Activated CD8-positive, alpha-beta memory T cell treated with anti-CD3 and anti-CD28 coated beads for 4 hours (primary cell): ENCODE measurements around the gene FAM222B.
"Not testable (repeated sequence)": the region's sequence is repeated elsewhere in the genome, so short reads cannot be mapped to it uniquely, and the experiment has no call there.

Experiments used
- DNase-seq, 2 donors: peaks; one replicate each; pipeline ENCODE4 v3.0.0-alpha.2; 2020; ENCODE audit warnings: low read depth in 2 of 2

The FAM222B gene

DNA sequence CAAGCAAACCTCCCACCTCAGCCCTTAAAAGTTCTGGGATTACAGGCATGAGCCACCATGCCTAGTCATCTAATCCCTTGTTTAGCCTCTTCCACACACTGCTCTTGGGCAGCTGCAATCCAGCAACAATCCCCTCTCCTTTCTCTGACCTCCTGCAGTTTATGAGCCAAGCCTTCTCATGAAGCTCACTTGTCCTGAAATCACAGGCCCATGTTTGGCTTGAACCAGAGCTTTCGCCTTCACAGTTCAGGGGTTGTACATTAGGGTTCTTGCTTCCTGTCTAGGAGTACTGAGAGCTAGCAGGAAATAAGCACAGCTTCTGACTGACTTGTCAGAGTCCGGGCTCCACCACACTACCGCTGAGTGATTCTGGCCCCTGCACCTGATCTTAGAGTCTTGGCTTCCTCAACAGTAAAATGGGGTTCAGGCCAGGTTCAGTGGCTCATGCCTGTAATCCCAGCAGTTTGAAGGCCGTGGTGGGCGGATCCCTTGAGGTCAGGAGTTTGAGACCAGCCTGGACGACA lies 28.5 kb upstream of the FAM222B start:
- DNase-seq = no peak

DNA sequence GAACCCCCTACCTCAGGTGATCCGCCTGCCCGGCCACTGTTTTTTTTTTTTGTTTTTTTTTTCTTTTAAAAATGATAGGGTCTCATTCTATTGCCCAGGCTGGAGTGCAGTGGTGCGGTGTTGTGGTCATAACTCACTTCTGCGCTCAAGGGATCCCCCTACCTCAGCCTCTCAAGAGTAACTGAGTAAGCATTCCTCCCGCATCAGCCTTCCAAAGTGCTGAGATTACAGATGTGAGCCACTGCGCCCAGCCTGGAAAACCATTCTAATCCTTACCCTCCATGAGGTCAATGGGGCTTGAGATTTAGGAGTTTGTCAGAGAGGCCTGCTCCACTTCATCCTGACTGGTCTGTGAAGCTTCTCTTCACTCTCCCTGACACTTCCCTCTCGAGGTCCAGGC lies 24.7 kb upstream of the FAM222B start:
- no peak for DNase-seq

DNA sequence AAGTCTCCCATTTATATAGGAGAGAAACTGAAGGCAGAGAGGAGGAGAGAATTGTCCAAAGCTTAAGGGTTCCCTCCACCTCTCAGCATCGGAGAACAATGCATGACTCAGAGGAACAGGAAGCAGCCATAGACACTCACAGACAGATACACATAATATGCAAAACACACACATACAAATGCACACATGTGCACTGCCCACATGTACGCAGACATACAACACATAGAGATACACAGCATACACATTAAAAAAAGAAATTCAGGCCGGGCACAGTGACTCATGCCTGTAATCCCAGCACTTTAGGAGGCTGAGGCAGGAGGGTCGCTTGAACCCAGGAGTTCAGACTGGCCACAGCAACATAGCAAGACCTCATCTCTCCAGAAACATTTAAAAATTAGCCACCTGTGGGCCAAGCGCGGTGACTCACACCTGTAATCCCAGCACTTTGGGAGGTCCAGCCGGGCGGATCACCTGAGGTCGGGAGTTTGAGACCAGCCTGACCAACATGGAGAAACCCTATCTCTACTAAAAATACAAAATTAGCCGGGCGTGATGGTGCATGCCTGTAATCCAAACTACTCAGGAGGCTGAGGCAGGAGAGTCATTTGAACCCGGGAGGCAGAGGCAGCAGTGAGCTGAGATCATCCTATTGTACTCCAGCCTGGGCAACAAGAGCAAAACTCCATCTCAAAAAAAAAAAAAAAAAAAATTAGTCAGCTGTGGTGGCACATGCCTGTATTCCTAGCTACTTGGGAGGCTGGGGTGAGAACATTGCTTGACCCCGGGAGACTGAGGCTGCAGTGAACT lies 23.6 kb upstream of the FAM222B start:
- DNase-seq = no peak

DNA sequence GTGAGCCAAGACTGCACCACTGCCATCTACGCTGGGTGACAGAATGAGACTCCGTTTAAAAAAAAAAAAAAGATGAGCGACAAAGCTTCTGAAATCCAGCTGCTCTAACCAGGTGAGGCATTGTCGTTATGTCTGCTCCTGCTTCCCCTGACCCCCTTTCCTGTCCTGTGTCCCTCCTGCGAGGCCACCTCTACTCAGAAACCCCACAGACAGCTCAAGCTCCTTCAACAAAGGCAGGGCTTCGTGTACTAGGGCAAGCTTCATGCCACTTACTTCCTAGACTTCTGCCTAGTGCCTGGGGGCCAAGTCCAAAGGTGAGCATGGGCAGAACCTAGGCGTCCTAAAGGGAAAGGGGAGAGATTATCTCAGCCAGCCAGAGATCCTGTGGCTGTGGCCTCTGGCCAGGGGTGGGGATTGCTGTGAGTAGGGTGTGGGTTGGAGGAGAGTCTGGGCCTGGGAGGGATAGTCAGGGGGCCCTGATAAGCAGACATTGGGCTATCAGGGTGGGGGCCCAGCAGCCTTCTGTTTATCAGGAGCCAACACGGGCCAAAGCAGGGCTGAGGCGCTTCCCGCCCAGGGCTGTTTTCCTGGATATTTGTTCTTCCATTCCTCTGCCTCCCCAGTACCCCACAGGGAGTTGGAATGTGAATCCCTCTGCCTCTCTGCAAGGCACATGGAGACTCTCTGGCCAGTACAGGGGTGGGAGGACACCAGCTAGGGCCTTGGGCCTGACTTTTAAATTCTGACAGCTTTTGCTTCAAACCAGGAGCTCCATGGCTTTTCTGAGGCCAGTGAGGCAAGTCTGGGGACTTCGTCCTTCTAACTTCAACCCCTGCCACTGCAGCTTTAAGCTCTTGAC lies 22.6 kb upstream of the FAM222B start:
- DNase-seq = no peak

DNA sequence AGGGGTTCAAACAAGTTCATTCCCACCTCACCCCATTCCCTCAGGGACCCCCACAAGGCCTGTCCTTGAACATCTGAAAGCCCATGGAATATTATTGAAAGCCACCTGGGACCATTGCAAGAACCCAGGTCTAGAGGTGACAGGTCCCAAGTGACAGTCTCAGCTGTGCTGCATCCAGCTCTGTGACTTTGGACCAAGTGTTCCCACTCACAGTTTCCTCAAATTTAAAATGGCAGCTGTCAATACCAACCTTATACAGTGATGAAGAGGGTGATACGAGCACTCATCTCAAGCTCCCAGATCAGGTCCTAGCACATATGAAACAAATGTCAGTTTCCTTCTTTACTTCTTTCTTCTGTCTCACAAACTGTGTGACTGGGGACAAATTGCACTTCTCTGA lies 21.4 kb upstream of the FAM222B start:
- no peak for DNase-seq

DNA sequence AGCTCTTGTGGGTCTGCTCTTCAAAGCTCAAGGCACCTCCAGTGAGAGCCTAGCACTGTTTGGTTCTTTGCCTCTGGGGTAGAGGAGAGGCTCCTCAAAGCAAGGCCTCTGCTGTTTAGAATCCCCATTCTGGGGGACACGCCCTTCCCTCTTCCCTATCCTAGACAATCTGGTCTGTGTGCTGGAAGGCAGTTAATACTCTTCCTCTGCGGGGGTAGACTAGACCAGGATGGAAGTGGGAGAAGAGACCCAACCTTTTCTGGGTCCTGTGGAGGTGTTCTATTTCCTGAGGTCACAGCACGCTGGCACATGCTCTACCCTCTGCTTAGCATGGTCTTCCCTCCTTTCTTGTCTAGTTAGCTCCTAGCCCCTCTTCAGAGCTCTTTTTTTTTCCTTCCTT lies 20.0 kb upstream of the FAM222B start:
- DNase-seq = no peak

DNA sequence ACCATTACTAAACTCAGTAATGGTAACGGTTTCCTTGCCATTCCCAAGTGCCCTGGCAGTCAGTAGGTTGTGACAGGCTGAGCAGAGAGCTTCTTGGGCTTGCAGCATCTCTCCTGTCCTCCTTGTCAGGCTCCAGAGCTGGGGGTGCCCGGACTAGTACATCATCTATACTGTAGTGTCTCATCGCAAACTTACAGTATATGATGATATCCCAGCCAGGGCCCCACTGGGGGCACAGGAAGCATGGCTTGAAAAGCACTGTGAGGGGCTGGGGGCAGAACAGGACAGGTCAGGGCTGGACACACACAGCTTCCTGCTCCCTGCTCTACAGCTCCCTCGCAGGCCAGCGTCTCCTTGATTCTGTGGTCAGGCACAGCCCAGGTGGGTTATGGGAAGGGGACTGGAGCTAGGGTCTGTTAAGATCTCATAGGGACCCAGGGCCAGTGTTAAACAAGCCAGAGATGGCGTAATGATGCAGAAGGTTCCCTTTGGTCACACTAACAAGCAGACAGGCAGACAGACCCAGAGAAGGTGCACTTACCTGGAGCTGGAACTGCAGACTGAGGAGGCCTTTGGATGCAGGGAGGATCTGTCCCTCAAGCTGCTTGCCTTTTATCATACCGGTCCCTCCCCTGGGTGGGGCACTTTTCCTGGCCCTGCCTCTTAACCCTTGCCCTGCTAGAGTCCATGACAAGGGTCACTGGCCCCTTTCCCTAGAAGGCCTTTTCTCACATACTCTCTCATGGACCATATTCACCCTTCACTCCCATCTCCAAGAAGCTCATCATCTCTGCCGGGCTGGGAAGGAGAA lies 19.0 kb upstream of the FAM222B start:
- no peak for DNase-seq

DNA sequence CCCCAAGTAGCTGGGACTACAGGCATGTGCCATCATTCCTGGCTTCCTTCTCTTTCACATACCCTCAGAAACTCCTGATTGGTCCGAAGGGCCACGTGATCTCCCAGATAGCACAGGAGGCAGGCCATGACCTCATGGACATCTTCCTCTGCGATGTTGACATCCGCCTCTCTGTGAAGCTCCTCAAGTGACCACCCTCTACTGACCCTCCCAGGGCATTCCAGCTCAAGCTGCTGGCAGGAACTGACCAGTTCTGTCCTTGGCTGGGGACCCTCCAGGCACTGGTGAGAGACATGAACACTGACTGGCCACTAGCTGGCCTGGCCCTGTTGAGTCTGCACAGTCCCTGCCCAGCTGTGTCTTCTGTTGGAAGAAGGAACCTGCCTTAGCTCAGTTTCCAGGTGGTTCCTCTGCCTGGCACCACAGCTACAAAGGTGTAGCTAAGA lies 17.8 kb upstream of the FAM222B start:
- DNase-seq = no peak

DNA sequence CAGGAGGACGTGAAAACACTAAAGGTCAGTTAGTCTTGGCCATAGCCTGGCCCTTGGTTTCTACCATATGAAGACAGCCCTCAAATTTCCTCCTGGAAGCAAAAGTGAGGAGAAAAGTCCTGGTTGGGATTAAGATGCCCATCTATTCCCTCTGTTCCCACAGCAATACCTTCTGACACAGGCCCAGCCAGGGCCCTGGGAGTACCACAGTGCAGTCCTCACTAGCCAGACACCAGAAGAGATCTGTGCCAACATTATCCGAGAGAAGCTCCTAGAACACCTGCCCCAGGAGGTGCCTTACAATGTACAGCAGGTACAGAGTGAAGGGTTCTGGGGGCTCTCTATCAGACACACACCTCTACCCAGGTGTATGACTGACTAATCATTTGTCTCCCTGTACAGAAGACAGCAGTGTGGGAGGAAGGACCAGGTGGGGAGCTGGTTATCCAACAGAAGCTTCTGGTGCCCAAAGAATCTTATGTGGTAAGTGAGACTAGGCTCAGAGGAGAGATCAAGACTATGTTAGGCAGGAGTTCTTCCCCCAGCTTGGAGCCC lies 16.3 kb upstream of the FAM222B start:
- DNase-seq = no peak

DNA sequence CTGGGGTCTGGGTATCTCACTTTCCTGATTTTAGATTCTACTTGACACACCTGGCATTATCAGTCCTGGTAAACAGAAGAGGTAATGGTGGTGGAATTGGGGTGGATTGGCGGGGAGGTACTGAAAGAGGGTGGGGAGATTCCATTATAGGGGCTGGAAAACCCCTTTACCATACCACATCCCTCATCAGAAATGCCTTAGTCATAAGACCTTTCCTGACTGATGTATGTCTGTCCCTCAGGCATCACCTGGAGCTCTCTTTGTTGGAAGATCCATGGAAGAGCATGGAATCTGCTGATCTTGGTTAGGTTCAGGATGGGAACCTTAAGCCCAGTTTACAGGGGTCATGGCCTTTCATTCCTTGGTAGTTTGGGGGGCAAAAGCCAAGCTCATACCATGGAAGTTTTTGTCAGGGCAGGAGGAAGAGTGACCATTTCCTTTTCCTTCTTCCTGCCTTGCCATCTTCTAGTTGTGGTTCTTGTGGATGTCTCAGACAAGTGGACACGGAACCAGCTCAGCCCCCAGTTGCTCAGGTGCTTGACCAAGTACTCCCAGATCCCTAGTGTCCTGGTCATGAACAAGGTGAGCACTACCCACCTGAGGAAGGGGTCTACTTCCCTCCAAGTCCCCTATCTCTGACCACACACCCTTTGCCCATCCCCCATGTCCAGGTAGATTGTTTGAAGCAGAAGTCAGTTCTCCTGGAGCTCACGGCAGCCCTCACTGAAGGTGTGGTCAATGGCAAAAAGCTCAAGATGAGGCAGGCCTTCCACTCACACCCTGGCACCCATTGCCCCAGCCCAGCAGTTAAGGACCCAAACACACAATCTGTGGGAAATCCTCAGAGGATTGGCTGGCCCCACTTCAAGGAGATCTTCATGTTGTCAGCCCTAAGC lies 15.6 kb upstream of the FAM222B start:
- no peak for DNase-seq

DNA sequence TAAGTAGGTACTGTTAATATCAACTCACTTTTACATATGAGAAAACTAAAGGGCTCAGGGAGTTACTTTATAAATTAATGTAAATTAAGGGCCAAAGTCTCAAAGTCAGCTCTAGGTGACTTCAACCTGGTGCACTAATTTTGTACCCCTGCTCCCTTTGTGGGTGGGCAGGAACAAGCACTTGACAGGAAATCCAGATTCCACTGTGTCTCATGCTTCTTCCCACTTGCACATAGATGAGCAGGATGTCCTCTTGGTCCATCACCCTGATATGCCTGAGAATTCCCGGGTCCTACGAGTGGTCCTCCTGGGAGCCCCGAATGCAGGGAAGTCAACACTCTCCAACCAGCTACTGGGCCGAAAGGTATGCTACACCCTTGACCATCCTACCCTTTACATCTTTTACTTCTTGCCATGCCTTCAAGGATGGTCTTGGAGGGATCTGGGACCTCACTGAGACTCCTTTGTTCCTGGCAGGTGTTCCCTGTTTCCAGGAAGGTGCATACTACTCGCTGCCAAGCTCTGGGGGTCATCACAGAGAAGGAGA lies 13.5 kb upstream of the FAM222B start:
- no peak for DNase-seq

DNA sequence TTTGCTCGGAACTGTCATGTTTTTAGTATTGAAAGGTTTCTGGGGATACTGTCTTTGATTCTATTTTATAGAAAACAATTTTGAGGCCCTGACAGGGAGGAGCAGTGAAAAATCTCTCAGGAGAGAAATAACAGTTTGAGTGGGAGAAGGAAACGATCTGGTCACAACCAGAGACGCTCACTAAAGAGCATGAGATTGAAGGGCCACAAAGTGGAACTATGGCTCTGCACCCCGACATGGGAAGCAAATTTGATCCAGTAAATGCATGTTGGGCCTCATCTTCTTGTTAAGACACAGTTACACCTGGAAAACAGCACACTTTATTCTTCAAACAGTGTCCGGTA lies 12.7 kb upstream of the FAM222B start:
- no peak for DNase-seq

DNA sequence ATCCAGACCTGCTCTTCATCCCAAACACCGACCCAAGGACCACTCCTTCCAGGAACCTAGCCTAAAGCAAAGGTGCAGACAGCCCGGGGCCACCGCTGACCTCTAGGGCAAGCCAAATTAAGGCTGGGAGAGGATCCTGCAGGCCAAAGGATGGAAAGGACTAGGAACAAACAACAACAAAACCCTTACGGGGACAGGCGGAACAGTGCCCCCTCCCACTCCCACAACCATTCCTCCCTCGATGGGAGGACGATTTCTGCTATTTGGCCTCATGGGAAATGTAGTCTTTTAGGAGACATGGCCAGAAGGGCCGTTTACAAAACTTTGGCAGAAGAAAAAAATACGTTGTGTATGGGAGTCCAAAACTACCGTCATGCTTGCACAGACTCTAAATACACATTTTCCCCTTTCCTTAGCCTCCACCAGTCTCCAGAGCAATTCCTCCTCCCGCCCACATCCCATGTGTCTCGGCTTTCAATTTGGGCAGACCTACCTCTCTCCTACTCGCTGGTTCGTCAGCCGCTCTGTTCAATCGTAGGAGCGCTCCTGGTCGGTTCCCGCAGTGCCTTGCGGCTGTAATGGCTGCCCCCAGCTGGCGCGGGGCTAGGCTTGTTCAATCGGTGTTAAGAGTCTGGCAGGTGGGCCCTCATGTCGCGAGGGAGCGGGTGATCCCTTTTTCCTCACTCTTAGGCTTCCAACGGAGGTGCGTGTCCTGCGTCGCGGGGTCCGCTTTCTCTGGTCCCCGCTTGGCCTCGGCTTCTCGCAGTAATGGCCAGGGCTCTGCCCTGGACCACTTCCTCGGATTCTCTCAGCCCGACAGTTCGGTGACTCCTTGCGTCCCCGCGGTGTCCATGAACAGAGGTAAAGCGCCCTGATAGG lies 12.1 kb upstream of the FAM222B start, which contains the start of gene ERAL1:
TSS of gene ERAL1 (plus strand) at position 560 of the 879 bp plus-strand sequence. CDS start at position 579, 19 bp downstream.
- peak; percentile 62 to 72 for DNase-seq

DNA sequence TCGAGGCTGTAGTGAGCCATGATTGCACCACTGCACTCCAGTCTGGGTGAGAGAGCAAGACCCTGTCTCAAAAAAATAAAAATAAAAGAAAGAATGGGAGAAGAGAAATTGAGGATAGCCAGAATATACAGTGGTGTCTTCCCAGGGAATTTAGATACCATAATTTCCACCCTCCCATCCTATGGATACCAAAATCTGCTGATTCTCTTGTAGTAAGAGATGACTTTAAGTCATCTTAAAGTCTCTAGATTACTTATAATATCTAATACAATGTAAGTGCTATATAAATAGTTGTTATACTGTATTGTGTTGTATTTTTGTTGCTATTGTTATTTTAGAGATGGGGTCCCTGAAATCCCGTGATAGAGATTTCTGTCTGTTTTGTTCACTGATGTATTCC lies 10.7 kb upstream of the FAM222B start:
- DNase-seq = no peak

DNA sequence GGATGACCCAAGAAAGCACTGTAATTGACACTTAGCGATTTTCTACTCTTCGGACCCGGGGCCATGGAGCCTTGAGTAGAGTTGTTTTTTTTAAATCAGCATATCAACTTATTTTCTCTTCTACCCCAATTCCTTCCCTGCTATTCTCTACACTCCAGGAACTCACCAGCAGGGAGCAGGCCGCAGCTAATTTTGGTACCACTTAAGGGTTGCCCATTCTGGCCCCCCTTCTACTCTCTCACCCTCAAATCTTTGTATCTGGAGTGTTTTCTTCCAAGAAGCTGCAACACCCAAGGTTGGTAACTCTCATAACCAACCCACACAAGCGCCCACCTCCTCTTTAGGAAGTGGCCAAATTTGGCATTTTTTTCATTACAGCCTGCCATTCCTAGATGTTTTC lies 6.7 kb upstream of the FAM222B start:
- DNase-seq = no peak

DNA sequence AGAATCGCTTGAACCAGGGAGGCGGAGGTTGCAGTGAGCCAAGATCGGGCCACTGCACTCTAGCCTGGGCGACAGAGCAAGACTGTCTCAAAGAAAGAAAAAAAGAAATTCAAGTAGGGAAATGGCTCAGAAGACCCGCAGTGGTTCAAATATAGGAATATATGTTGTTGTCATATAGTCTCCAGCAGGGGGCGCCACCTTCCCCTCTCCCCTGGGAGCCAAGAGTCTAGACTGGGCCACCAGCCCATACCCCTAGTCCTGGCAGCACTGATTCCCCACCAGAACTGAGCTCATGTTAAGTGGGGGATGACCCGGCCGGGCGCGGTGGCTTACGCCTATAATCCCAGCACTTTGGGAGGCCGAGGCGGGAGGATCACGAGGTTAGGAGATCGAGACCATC lies 6.1 kb upstream of the FAM222B start:
- peak in 1 of 2 donors; percentile 26 for DNase-seq

DNA sequence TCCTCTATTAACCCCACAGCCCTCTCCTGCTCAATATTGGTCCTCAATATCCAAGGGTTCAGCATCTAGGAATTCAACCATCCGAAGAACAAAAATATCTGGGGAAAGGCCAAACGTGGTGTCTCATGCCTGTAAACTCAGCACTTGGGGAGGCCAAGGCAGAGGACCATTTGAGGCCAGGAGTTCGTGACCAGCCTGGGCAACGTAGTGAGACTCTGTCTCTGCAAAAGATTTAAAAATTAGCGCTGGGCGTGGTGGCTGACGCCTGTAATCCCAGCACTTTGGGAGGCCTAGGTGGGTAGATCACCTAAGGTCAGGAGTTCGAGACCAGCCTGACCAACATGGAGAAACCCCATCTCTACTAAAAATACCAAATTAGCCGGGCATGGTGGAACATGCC lies 4.1 kb upstream of the FAM222B start:
- not testable (repeated sequence) for DNase-seq

DNA sequence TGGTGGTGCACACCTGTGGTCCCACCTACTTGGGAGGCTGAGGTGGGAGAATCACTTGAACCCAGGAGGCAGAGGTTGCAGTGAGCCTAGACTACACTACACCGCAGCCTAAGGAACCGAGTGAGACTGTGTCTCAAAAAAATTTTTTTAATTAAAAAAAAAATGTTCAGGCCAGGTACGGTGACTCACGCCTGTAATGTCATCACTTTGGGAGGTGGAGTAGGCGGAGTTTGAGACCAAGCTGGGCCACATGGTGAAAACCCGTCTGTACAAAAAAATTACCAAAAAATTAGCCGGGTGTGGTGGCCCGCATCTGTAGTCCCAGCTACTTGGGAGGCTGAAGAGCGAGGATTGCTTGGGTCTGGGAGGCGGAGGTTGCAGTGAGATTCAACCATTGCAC lies 3.6 kb upstream of the FAM222B start:
- no peak for DNase-seq

DNA sequence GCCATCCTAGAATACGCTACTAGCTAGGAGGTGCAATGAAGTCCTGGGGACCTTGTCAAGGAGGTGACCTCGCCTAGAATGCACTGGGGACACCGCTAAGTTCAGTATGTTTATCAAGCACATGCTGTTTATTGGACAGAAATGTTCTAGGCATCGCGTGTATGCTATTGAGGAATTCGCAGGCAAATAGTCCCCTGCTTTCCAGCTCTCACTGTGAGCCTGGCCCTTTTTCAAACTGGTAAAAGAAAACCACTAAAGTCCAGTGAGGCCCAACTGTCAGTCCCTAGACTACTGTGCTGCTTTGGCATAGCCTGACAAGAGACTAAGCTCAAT lies 1.2 kb upstream of the FAM222B start:
- no peak for DNase-seq
